HEK293T (cell line): Measurements from ENCODE around the gene MOCOS.

Source experiments
- ARNT ChIP-seq: fragments of 450-650 bp; IDR thresholded peaks from 2 replicates; pipeline ENCODE4 v1.6.1; 2017; ENCODE audit warnings: mild to moderate bottlenecking
- BHLHE40 ChIP-seq: fragments of 450-650 bp; IDR thresholded peaks from 2 replicates; pipeline ENCODE4 v1.6.1; 2016; ENCODE audit warnings: mild to moderate bottlenecking, moderate library complexity, borderline replicate concordance
- HDGF ChIP-seq: fragments of 450-650 bp; IDR thresholded peaks from 2 replicates; pipeline ENCODE4 v1.6.1; 2017; ENCODE audit warnings: antibody characterized with exemption, borderline replicate concordance
- LEF1 ChIP-seq: fragments of 450-650 bp; IDR thresholded peaks from 2 replicates; pipeline ENCODE4 v1.6.1; 2017; ENCODE audit warnings: mild to moderate bottlenecking, borderline replicate concordance
- TARDBP ChIP-seq: fragments of 450-650 bp; IDR thresholded peaks from 2 replicates; pipeline ENCODE4 v1.6.1; 2016
- ZNF384 ChIP-seq: fragments of 450-650 bp; IDR thresholded peaks from 2 replicates; pipeline ENCODE4 v1.6.1; 2016

DNA sequence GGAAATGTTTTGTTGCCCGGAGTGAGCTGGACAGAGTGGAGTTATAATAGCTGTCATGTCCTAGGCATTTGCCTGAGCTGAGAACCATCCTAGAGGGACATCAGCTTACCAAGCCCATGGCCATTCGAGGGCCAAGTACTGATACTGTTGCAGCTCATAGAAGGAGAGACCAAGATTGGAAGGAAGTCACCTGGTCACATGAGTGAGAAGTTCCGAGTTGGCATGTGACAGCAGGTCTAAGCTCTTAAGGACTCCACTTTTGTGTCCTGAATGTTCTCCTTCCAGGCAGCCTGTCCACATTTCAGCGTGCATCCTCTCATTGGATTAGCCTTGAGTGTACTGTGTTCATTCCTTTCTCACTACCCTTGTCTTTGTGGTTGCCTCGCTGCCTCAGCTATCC lies 114.6 kb downstream of the MOCOS start:
- TF ChIP-seq ZNF384 (no peak), TARDBP (no peak), HDGF (no peak), LEF1 (no peak), ARNT (no peak), BHLHE40 (no peak)
